Endothelial cell of umbilical vein (primary cell): ENCODE measurements around the gene GYS1. TPM values are rescaled to one million over a fixed set of nuclear protein-coding genes. Genes with fewer than 3 reads are reported as not detected.
A peak's percentile ranks its signal among the peaks of the same experiment; 100 is the strongest.

Source experiments
- BruUV-seq: library from RNA; stranded (reverse); fragments of 400-500 nt; replicated peaks from 2 replicates; lab custom pipeline; 2021; lab: Mats Ljungman, UMichigan
- CTCF ChIA-PET: fragments of 300-600, 350-600 bp; sonication (Branson Sonifier 250); formaldehyde crosslinking; loops from one replicate; lab custom pipeline; 2021; ENCODE audit warnings: antibody characterized with exemption, inconsistent platforms; lab: Charles Lee
- POLR2A ChIA-PET: fragments of 300-600, 350-600 bp; sonication (Branson Sonifier 250); formaldehyde crosslinking; loops from one replicate; lab custom pipeline; 2021; ENCODE audit warnings: antibody characterized with exemption, inconsistent platforms; lab: Charles Lee
- DNase-seq: peaks from one replicate; pipeline ENCODE4 v3.0.0-alpha.2; 2011; ENCODE audit warnings: low read depth, low spot score
- FAIRE-seq: peaks from 2 replicates; lab custom pipeline; 2011; peaks lifted over from hg19 to GRCh38; lab: Jason Lieb, UNC
- H2AFZ ChIP-seq: 2 replicates; pipeline ENCODE4 v1.6.0; 2012; ENCODE audit warnings: low read depth, low read length, control low read depth, inconsistent platforms
- H3K27ac ChIP-seq: 2 replicates; pipeline ENCODE4 v1.5.1; 2011; ENCODE audit warnings: low read depth, mild to moderate bottlenecking, control low read depth, low read length, moderate library complexity; ENCODE audit not compliant: insufficient read depth
- H3K27me3 ChIP-seq, 2 experiments: 2 replicates each; pipeline versions ENCODE4 v1.6.0 to v1.6.1; 2011; ENCODE audit warnings: low read length in 2 of 2, mixed read lengths in 1 of 2; ENCODE audit not compliant: control insufficient read depth in 2 of 2, insufficient read depth in 2 of 2
- H3K36me3 ChIP-seq, 2 experiments: 2 replicates in 1 of 2; 3 replicates in 1 of 2; pipeline ENCODE4 v1.5.1; 2011; ENCODE audit warnings: low read length in 2 of 2, mild to moderate bottlenecking in 1 of 2, moderate library complexity in 1 of 2; ENCODE audit not compliant: control insufficient read depth in 2 of 2, insufficient read depth in 2 of 2; ENCODE audit errors: extremely low read depth in 1 of 2
- H3K4me1 ChIP-seq: 3 replicates; pipeline ENCODE4 v1.5.1; 2011; ENCODE audit warnings: mild to moderate bottlenecking, low read length; ENCODE audit not compliant: control insufficient read depth, insufficient read depth; ENCODE audit errors: extremely low read depth
- H3K4me2 ChIP-seq: 2 replicates; pipeline ENCODE4 v1.6.1; 2011; ENCODE audit warnings: low read length, control low read depth, mixed read lengths; ENCODE audit not compliant: insufficient read depth
- H3K4me3 ChIP-seq, 3 experiments: fragments of 200-600 bp in 1 of 3; sonication (generic), shearing (Covaris generic) in 1 of 3; replicated peaks in 1 of 3; 2 replicates each; pipeline ENCODE4 v1.5.1; 2011 to 2016; ENCODE audit warnings: control low read depth in 3 of 3, low read length in 3 of 3, mild to moderate bottlenecking in 2 of 3, inconsistent platforms in 1 of 3, low read depth in 1 of 3, moderate library complexity in 1 of 3; ENCODE audit not compliant: insufficient read depth in 1 of 3
- H3K79me2 ChIP-seq: 2 replicates; pipeline ENCODE4 v1.6.0; 2012; ENCODE audit warnings: low read length, inconsistent platforms; ENCODE audit not compliant: control insufficient read depth, insufficient read depth
- H3K9ac ChIP-seq: replicated peaks from 2 replicates; pipeline ENCODE3; 2011; ENCODE audit warnings: low read length, control low read depth; ENCODE audit not compliant: insufficient read depth; ENCODE audit errors: extremely low read depth
- H3K9me1 ChIP-seq: replicated peaks from 3 replicates; pipeline ENCODE4 v1.6.0; 2011; ENCODE audit warnings: mild to moderate bottlenecking, low read length; ENCODE audit not compliant: control insufficient read depth, insufficient read depth; ENCODE audit errors: extremely low read depth
- H3K9me3 ChIP-seq: replicated peaks from 2 replicates; pipeline ENCODE4 v1.5.1; 2012; ENCODE audit warnings: low read length, inconsistent platforms; ENCODE audit not compliant: control insufficient read depth, insufficient read depth
- H4K20me1 ChIP-seq: replicated peaks from 2 replicates; pipeline ENCODE3; 2011; ENCODE audit warnings: mild to moderate bottlenecking, low read length; ENCODE audit not compliant: control insufficient read depth, insufficient read depth; ENCODE audit errors: extremely low read depth
- EZH2 ChIP-seq: IDR thresholded peaks from 2 replicates; pipeline ENCODE4 v1.6.1; 2012; ENCODE audit warnings: borderline replicate concordance, low read depth, mild to moderate bottlenecking, moderate library complexity, low read length, inconsistent platforms; ENCODE audit not compliant: severe bottlenecking
- GATA2 ChIP-seq: IDR thresholded peaks from 2 replicates; pipeline ENCODE4 v1.7.0; 2011; ENCODE audit warnings: low read depth, mild to moderate bottlenecking, moderate library complexity, mixed read lengths, low read length; ENCODE audit not compliant: insufficient read length, insufficient read depth
- MAX ChIP-seq: IDR thresholded peaks from 2 replicates; pipeline ENCODE4 v1.6.1; 2011; ENCODE audit not compliant: insufficient read depth, insufficient read length
- MYC ChIP-seq: IDR thresholded peaks from one replicate; pipeline ENCODE4 v1.6.1; 2011; ENCODE audit warnings: mild to moderate bottlenecking, low read depth, low read length
- POLR2A ChIP-seq: IDR thresholded peaks from 2 replicates; pipeline ENCODE4 v1.6.1; 2012; ENCODE audit warnings: low read depth, mild to moderate bottlenecking, control low read depth, low read length
- POLR2AphosphoS5 ChIP-seq: IDR thresholded peaks from 2 replicates; pipeline ENCODE4 v1.6.1; 2012; ENCODE audit warnings: low read depth, mild to moderate bottlenecking, control low read depth, low read length, moderate library complexity; ENCODE audit not compliant: insufficient read depth
- dilution Hi-C: fragments of 300-500 bp; cut with MboI; formaldehyde crosslinking; loops from one replicate; pipeline ENCODE4 v1.15.0; 2019; ENCODE audit warnings: low sequenced_read_pairs; ENCODE audit not compliant: extremely low pct_ligation_motif_present
- intact Hi-C: fragments of 100-400 bp; cut with micrococcal nuclease; formaldehyde crosslinking; loops from one replicate; pipeline ENCODE4 v1.10.0; 2022
- polyA plus RNA-seq, 4 experiments: library from polyadenylated mRNA; depleted of rRNA in 3 of 4; stranded (reverse) in 3 of 4; unstranded in 1 of 4; fragments of >200 nt; gene quantifications; 2 replicates each; pipeline versions ENCODE4 v1.2.1 to v1.2.3, GENCODE V29; 2011 to 2012; ENCODE audit warnings: missing spikeins in 1 of 4
- total RNA-seq: library from RNA; stranded (reverse); gene quantifications from 2 replicates; pipeline ENCODE4 v1.2.3, GENCODE V29; 2021
- TF ChIP-seq, protein P1 (sequence below), 2 donors: IDR thresholded peaks; 1 replicate in 1 of 2; 2 replicates in 1 of 2; pipeline ENCODE4 v1.5.1; 2011; ENCODE audit warnings: low read length in 2 of 2, mild to moderate bottlenecking in 2 of 2, moderate library complexity in 2 of 2, control low read depth in 1 of 2, inconsistent platforms in 1 of 2, low read depth in 1 of 2; ENCODE audit not compliant: insufficient read depth in 1 of 2; ENCODE audit errors: extremely low read depth in 1 of 2

Gene GYS1
- total and polyA plus RNA-seq, 2 donors (not counting 3 experiments of a cell fraction or from before 2014, with no cell fraction given) = 39.0 to 58.9 TPM

GRCh38 chr19:48933382-48933932 is 59.7 kb downstream of the GYS1 start, which contains the start of gene DHDH:
Gene DHDH (plus strand): TSS chr19:48933699. CDS start chr19:48933722, 23 bp downstream.
- no peaks in the 10 kb centered on the region for H3K9me1 ChIP-seq
- H3K4me3 ChIP-seq = peak within 1 kb of the TSS; percentile 11 to 49 (median 46)
- H3K27ac ChIP-seq = no peak within 1 kb of the TSS
- peak within 1 kb of the TSS; percentile 61 for H2AFZ ChIP-seq
- BruUV-seq = no TSS peak
- H3K9me3 ChIP-seq = no peaks in the 10 kb centered on the region
- intact Hi-C loops = no loop called here
- H3K9ac ChIP-seq = no peak within 1 kb of the TSS
- CTCF ChIA-PET = interaction anchor here (1.0 to 2.2 kb wide), 7 partner anchors 7 to 145 kb away, joined by 3 to 17 read pairs (median 5); partner anchors contain the start of genes HSD17B14 and NUCB1
- H3K79me2 ChIP-seq = no peaks in the 10 kb centered on the region
- dilution Hi-C loops = no loop called here
- H4K20me1 ChIP-seq = no peaks in the 10 kb centered on the region
- peaks cover 2 to 8% of the 10 kb centered on the region in 2 experiments for H3K27me3 ChIP-seq
- H3K4me2 ChIP-seq = peak within 1 kb of the TSS; percentile 53
- FAIRE-seq = peak; percentile 71
- DNase-seq = peak; percentile 66
- peaks cover 9% of the 10 kb centered on the region for H3K4me1 ChIP-seq
- no peak for TF ChIP-seq MAX
- TF ChIP-seq, protein P1, sequence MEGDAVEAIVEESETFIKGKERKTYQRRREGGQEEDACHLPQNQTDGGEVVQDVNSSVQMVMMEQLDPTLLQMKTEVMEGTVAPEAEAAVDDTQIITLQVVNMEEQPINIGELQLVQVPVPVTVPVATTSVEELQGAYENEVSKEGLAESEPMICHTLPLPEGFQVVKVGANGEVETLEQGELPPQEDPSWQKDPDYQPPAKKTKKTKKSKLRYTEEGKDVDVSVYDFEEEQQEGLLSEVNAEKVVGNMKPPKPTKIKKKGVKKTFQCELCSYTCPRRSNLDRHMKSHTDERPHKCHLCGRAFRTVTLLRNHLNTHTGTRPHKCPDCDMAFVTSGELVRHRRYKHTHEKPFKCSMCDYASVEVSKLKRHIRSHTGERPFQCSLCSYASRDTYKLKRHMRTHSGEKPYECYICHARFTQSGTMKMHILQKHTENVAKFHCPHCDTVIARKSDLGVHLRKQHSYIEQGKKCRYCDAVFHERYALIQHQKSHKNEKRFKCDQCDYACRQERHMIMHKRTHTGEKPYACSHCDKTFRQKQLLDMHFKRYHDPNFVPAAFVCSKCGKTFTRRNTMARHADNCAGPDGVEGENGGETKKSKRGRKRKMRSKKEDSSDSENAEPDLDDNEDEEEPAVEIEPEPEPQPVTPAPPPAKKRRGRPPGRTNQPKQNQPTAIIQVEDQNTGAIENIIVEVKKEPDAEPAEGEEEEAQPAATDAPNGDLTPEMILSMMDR (IDR thresholded peaks at IDR 0.05; ENCODE audit: extremely low read depth in 1 of 2, insufficient read depth in 1 of 2, low read depth in 1 of 2, low read length in 2 of 2) = no peak
- peak; percentile 24 for TF ChIP-seq EZH2
- no peak for TF ChIP-seq POLR2A
- no peak for TF ChIP-seq GATA2
- no peak for TF ChIP-seq POLR2AphosphoS5
- no peak for TF ChIP-seq MYC
- no peaks in the 10 kb centered on the region for H3K36me3 ChIP-seq
- POLR2A ChIA-PET = interaction anchor here (1.3 kb wide), 1 partner anchor 62 kb away, joined by 3 read pairs; the partner anchor contains the start of gene PPP1R15A
